NCI-H1105 treated with DMSO at 0.1 percent for 48 hours (cell line): ENCODE data around the gene RPTOR.

Source experiments
- DNase-seq: peaks from one replicate; lab custom pipeline; 2025; lab: John Stamatoyannopoulos, UW

Gene RPTOR

DNA sequence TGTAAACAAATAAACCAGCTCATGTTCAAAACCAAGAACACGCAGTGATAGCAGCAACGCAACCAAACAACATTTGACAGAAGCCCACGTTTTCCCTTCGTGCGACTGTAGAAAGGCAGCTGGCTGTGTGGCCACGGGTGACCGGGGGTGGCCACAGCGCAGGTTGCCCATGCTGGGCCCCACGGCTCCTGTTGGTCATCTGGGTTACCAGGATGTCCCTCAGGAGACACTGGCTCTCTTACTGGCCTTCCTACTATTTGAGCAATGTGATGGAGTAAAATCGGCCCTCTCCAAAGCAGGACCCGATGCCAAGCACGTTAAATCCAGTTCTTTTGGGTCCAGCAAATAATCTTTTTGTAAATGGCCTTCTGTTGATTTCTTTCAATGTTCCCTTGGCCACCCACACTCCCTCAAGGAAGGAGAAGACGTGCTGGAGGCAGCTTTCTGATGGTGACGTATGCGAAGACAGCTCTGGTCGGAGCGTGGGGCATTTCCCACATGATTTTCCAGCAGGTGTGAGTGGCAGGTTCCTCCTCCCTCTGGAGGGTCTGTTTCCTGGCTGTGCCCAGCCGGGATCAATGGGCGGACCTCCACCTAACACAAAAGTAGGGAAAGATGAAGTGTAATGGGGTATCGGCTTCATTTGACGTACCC is 303.9 kb downstream of the RPTOR start:
- DNase-seq = no peak

DNA sequence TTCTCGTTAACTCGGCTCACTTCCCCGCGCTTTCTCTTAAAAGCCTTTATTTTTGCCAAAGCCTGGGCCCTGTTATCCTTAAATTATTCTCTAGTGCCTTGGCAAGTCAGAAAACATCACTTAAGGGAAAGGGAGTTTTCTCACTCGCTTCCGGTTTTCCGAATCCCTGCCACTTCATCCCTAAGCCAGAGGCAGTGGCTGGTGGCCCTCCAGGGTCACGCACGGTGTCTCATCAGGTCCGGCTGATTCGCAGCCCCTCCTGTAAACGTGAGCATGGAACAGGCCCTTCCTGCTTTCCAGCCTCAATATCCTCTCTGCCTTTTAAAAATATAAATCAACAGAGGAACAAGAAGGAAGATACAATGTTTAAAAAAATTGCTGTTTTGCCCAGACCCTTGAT is 304.5 kb downstream of the RPTOR start:
- DNase-seq = no peak

DNA sequence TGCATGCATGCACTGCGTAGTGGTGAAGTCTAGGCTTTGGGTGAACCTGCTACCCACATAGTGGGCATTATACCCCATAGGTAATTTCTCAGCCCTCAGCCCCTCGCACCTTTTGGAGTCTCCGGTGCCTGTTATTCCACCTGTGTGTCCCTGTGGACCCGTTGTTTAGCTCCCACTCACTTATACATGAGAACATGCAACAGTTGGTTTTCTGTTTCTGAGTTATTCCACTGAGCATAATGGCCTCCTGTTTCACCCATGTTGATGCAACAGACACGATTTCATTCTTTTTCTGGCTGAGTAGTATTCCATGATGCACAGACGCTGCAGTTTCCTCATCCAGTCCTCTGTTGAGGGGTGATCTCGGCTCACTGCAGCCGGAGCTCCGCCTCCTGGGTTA is 305.5 kb downstream of the RPTOR start:
- no peak for DNase-seq

DNA sequence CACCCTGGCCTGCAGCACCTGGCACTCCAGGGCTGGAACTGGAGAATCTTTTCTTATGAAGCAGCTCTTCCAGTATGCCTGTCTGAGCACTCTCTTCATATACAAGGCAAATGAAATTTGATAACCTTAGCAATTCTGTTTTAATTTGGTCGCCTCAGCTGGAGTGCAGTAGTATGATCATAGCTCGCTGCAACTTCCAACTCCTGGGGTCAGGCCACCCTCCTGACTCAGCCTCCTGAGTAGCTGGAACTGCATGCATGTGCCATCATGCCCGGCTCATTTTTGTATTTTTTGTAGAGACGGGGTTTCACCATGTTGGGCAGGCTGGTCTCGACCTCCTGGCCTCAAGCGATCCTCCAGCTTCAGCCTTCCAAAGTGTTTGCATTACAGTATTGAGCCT is 306.2 kb downstream of the RPTOR start:
- DNase-seq = peak; percentile 20

DNA sequence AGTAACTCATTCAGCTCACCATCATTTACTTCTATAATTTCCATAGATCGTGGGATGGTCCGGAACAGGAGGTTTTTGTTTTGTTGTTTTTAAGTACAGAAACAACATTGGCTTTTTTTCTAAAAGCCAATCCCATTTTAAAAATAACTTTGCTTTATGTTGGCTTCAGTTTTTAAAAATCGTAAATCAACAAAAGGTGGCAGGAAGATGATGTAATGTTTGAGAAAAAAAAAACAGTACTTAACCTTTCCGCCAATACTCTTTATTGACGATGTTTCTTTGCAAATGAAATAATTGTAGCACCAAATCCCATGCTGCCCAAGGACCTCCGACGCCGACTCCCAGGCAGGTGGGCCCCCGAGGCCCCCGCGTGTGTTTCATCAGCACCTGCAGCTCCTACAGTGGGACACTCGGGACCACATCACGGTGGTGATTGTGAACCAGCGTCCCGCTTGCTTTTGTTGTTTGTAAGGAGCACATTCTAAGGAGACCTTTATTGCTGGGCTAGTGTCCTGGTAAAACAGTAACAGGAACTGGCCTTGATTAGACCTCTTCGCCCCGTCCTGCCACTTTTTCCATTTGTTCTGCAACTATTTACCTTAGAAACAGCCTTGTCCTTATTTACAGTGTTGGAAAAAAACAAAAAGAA is 306.8 kb downstream of the RPTOR start:
- DNase-seq = no peak

DNA sequence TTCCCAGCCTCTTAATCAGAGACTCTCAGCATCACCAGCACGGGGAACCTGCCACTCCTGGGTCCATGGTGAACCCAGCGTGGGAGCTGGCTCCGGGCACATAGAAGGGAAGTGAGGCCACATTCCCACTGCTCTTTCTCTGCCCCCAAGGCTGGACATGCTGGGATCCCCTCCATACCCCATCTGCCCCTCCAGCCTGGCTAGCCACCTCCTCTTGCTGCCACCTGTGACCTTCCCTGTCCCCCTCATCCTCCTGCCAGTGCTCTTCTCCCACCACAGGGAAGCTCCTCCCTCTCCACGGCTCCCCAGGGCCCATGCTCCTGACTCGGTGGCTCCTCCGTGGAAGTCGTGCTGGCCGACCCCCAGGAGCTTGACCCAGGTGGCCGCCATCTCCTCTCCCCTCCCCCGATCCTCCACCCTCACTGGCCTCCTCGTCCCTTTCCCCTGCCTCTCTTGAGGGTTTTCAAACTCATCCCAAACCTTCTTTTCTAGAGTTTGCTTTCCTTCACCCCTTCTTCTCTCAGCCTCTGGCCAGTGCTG is 307.9 kb downstream of the RPTOR start:
- no peak for DNase-seq

DNA sequence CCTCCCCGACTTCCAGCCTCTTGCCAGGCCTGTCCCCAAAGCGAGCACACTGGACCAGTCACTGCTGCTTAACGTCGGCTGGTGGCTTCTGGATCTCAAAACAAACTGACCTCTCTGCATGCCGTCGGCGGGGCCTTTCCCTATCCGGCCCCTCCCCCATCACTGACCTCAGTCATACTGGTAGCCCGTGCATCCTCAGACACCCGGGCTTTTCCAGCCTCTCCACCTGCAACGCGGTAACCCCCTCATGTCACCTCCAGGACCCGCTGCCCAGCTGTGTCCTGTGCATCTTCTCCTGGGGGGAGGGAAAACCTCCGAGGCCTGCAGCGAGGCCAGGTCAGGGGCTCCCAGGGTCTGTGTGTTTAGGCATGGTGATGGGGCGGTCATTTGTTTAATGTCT is 308.4 kb downstream of the RPTOR start:
- DNase-seq = no peak

DNA sequence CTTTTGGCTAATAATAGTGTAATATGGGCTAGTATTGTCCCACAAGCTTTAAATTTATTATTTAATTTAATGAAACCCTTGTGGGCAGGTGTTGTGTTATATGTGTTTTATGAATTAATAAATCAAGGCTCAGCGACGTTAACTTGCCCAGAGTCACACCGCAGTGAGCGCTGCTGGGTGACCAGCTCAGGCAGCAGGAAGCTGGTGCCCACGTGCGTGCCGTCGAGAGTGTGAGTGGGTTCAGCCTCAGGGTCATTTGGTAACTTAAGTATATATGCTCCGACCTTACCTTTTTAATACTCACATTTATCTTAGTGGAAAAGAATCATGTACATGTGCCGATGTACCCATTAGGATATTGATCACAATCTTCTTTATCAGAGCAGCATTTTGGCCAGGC is 309.6 kb downstream of the RPTOR start:
- DNase-seq = no peak

DNA sequence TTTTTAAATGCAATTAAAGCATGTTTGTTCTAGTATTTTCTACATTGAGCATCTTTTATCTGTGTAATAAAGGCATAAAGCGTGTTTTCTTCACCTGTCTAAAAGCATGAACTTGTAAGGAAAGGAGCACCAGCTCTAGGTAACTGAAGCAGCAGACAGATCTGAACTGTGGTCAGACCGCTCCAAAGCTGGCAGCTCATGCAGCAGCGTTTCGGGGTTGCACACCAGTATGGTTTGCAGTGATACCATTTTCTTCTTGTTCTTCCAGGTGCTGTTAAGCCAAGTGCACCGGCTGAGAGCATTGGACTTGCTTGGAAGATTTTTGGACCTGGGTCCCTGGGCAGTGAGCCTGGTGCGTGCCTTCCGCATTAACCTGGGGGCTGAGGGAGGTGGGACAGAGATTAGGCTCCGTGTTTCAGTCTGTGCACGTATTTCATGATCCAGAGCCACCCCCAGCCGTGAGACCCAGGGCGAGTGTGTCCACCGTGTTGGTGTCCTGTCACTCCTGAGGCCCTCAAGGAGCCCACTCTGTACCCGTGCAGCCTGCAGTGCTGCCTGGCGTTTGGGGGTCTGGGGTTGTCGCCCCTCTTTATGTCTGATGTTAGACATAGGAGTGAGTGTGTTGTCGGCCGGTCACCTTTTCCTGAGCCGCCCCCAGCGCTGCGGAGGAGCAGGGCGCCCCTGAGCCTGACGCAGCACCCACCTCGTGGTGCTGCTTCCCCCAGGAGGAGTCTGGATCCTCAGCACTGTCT is 310.7 kb downstream of the RPTOR start:
- no peak for DNase-seq

DNA sequence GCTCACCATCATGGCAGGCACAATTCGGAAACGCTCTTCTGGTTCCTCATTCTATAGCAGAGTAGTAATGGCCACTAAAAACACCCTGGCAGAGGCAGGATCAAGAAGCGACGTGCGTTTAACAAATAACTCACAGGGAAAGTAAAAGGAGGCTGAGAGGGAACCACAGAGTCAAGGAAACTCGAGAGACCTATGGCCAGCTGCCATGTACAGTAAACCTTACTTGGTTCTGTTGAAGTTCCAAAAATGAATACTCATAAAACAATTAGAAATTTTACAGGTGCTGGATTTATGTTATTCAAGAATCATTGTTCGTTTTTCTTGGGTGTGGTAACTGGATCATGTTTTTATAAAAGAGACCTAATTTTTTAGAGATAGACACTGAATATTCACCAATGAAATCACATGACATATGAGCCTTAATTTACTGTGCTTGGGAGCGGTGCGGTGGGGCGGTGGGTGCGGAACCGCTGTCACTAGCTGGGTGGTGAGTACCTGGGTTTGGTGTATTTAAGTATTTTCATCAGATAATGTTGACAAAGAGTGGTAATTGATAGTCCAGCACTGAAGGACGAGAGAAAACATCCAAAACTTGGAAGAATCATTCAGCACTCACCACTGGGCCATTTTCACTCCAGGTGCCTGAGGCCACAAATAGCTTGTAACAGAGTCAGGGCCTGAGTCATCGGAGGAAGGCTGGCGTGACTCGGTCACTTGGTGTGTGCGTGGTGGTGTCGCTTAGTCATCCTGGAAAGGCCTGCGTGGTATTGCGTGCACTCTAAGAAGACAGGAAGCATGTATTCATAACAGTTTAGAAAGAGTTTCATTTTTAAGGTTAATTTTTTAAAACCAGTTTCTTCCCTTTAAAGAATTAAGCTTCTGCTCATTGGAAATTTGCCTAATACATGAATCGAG is 311.6 kb downstream of the RPTOR start:
- no peak for DNase-seq

DNA sequence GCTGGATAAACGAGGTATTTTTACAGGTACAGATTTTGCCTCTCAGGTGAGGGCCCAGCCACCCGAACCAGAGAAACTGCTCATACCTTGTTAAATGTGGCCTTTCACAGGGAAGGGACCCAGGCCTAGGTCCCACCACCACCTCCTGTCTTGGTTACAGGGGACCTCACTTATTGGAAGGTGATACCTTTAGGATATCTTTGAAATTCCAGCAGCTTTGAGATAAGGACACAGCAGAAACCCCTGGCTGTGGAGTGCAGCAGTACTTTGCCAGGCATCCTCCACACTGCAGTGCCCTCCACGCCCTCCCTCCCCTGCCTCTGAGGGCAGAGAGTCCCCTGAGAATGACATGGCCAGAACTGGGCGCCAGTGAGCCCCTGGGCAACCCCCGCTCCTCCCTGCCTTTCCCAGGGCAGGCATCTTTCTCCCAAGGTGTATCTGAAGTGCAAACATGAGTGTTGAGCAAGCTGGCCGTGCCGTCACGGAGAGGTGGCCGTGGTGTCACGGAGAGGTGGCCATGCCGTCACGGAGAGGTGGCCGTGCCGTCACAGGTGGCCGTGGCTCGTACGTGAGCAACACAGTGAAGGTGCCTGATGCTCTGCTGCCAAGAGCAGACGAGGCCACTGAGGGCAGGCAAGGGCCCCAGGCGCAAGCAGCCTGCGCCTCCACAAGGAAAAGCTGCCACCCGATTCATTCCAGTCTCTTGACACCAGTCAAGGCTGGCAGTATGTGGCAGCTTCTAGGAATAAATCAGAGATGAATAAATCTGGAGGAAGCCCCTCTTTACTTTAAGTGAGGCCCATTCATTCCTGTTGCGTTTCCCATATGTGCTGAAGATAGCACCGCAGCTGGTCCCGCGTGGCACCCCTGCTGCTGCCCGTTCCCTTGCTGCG is 312.5 kb downstream of the RPTOR start:
- DNase-seq = no peak

DNA sequence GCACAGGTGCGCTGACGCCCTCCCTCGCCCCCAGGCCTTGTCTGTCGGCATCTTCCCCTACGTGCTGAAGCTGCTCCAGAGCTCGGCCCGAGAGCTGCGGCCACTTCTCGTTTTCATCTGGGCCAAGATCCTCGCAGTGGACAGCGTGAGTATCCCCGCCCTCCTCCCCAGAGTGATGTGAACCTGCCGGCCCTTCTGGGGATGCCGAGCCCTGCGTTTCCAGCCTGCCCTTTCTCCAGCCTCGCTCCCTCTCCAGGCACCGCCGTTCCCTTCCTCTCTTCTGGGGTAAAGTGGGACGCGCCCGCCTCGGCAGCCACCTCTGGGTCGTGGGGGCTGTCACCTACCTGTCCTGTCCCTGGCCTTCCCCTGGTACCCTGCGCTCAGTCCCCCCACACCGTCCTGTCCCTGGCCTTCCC is 313.1 kb downstream of the RPTOR start:
- DNase-seq = no peak

DNA sequence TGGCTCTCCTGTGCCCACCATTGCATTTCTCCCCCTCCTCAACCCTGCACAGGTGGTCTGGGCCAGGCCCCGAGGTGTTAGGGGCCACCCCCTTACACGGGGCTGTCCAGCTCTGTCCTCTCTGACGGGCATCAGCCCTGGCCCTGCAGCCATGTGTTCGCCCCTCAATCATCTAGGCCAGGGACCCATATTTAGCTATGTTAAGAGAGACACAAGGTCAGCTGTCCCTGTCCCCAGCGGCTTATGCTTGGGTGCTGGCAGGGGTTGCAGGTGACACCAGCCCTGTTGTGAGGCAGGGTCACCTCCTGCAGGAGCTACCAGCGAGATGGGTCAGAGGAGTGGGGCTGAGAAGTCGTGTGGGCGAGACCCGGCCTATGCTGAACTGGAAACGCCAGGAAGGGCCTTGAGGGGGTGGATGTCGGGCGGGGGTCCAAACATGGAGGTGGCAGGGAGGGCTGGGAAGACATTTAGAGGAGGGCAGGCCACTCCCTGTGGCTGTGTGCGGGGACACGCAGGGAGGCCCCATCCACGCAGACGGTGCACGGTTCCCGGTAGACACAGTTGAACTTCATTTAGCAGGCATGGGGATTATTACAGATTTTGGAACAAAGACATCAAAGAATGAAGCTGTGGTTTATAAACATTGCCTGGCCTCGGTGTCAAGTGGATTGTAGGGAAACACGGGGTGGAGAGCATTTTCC is 313.8 kb downstream of the RPTOR start:
- no peak for DNase-seq

DNA sequence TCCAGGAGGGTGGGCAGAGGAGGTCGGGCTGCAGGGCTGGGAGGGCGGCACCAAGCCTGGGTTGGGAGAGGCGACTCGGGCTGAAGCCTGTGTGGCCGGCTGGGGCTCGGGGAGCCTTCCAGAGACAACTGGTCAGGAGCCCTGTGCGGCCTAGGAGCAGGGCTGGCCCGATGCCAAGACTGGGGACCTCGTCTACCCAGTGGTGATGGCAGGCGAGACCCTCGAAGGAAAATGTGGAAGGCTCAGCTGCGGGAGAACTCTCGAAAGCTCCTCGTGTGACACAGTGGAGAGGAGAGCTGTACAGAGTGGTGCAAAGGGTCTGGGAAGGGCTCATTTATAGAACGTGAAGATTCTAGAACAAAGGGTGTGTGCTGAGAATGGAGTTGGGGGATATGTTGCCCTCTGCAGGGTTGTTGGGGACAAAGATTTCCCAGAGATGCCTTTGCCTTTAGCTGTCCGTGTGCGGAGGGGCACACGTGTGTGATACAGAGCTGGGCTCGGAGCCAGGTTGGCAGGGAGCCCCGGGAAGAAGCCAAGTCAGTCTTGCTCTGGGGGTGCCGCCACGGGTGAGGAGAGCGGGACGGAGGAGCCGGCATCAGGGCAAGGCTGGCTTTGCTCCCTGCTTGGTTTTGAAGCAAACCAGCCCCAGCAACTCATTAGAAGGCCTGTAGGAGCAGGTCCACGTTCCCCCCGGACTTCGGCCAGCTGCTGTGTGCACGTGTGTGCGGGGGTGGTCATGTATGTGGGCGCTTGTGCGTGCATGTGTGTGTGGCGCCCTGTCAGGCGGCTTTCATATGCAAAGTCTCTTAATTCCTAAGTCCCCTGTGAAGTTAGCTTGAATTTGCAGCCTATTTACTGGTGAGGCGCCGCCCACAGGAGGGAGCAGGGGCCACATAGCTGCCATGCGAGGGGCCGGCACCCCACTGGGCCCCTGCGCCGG is 314.6 kb downstream of the RPTOR start:
- DNase-seq = peak; percentile 74

DNA sequence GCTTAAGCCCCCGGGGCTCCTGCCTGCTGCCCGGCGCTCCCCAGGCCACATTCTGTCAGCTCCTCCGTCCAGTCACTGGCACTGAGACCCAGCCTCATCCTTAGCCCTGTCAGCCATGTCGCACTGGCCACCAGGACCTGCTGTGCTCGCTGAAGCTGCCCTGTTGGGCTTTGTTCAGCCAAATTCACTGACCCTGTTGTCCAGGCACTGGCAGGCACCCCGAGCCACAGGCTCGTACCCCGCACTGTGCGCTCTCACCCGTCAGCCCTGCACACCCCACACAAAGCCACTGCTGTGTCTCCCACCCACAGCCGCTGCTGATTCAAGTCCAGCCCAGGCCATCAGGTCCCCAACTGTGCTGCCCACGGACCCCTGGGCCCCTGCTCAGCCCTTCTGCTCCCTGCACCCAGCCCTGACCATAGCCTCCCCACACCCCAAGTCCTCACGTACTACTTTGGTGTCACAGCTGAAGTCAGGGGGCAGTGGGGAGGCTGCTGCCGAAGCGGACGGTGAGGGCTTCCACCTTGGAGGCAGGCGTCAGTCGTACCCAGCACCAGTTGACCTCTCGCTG is 315.5 kb downstream of the RPTOR start:
- DNase-seq = no peak

DNA sequence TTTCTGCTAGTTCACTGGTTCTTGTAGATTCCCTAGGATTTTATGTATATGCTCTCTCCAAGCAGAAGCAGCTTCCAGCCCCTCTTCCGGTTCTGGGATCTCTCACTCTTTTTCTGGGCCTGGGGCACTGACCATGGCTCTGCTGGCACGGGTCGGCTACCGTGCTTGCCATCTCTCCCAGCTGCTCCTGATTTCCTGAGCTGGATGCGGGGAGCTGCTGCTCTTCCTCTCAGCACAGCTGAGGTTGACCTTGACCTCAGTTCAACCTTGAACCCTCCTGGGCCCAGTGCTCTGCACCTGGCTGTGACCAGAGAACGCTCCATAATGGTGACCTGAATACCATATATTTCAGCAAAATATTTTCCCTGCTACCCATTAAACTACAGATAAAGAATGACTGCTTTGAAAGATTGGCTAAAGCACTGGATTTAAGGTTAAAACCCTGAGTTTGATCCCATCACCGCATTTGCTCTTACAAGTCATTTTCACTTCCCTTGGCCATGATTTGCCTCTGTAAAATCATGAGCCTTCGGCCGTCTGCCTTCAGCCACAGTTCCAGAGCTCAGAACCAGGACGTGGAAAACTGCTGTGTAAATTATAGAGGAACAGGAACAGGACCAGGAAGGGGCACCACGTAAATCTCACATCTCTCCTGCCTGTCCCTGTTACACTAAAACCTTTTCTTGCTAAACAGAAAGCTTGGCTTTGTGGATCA is 316.2 kb downstream of the RPTOR start:
- no peak for DNase-seq

DNA sequence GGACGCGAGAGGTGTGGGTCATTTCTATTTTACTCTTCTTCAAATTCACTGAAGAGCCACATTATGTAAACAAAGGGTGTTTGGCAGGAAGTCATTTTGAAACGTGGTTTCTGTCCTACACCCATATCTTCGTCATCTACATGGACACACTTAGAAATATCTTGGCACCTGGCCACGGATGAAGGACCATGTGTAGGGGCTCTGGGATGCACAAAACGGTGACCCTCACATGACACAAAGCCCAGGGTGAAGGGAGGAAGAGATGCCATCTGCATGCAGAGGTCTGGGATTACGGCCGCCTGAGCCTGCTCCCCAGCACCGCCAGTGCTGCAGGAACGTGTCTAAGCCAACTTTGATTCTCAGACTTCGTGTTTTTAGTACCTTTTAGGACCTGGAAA is 316.8 kb downstream of the RPTOR start:
- DNase-seq = peak; percentile 14

DNA sequence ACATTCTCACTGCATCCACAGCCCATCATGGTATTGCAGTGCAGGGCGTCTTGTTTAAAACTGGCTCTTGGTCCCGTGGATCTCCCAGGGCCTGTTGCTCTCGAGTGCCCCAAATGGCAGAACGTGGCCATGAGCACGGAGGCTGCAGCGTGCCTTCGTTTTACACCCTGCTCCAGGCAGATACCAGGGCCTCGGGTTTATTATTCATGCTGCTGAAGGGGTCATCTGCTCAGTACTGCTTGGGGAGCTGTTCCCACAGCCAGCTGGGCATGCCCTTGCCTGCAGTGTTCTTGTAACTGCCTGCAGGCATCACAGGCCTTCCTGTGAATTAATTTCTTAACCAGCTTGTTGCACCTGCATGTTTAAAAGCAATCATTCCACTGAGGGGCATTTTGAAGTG is 317.3 kb downstream of the RPTOR start:
- peak; percentile 91 for DNase-seq
